HepG2 (cell line): ENCODE results near the gene TRAPPC10. TPM values are rescaled to one million over a fixed set of nuclear protein-coding genes. Genes with fewer than 3 reads are reported as not detected.

ENCODE experiments used
- ATAC-seq: fragments of 200-7000 bp; cut with Tn5 transposase; 3 replicates; pipeline ENCODE4 v1.9.1; 2020; ENCODE audit warnings: mild to moderate bottlenecking, moderate library complexity
- BruUV-seq: library from RNA; stranded (reverse); fragments of 400-500 nt; replicated peaks from 2 replicates; lab custom pipeline; 2021; lab: Mats Ljungman, UMichigan
- CTCF ChIA-PET: fragments of 300-600 bp; formaldehyde crosslinking; extraction: SDS; loops from one replicate; lab custom pipeline; 2021; ENCODE audit warnings: low total read pairs, inconsistent platforms, low intra/inter-chr PET ratio; lab: Yijun Ruan, JAX
- POLR2A ChIA-PET: fragments of 350-600 bp; sonication (Branson Sonifier 250); formaldehyde crosslinking; loops from one replicate; lab custom pipeline; 2020; ENCODE audit warnings: antibody characterized with exemption, inconsistent platforms; lab: Yijun Ruan, JAX
- DNase-seq: peaks from one replicate; pipeline ENCODE4 v3.0.0-alpha.2; 2015; ENCODE audit warnings: low spot score
- FAIRE-seq: peaks from 3 replicates; lab custom pipeline; 2011; peaks lifted over from hg19 to GRCh38; lab: Jason Lieb, UNC
- H2AFZ ChIP-seq: one replicate; pipeline ENCODE4 v1.6.1; 2011; ENCODE audit warnings: low read length, inconsistent platforms
- H3K27ac ChIP-seq: fragments of 300-600 bp; 3 replicates; pipeline ENCODE4 v1.8.0; 2011; ENCODE audit warnings: mixed run types, mild to moderate bottlenecking, mixed read lengths, low read length, inconsistent platforms; ENCODE audit not compliant: insufficient read depth; ENCODE audit errors: extremely low read length
- H3K27me3 ChIP-seq, 2 experiments: fragments of 200-600 bp in 1 of 2; 2 replicates in 1 of 2; 3 replicates in 1 of 2; pipeline versions ENCODE4 v1.6.0 to v1.8.0; 2011; ENCODE audit warnings: low read length in 2 of 2, mild to moderate bottlenecking in 2 of 2, moderate library complexity in 2 of 2, inconsistent platforms in 1 of 2; ENCODE audit not compliant: insufficient read depth in 2 of 2, control insufficient read depth in 1 of 2
- H3K36me3 ChIP-seq, 2 experiments: fragments of 200-600 bp in 1 of 2; replicated peaks in 1 of 2; 2 replicates in 1 of 2; 3 replicates in 1 of 2; pipeline versions ENCODE4 v1.5.1 to v1.8.0; 2011; ENCODE audit warnings: low read length in 2 of 2, inconsistent platforms in 1 of 2; ENCODE audit not compliant: insufficient read depth in 2 of 2, control insufficient read depth in 1 of 2
- H3K4me1 ChIP-seq: 2 replicates; pipeline ENCODE4 v1.5.1; 2012; ENCODE audit warnings: low read length, inconsistent platforms; ENCODE audit not compliant: insufficient read depth
- H3K4me2 ChIP-seq: 2 replicates; pipeline ENCODE4 v1.6.0; 2011; ENCODE audit warnings: low read depth, low read length, inconsistent platforms
- H3K4me3 ChIP-seq, 3 experiments: fragments of 200-600 bp in 1 of 3; sonication (generic), shearing (Covaris generic) in 1 of 3; replicated peaks in 1 of 3; 2 replicates each; pipeline ENCODE4 v1.5.1; 2011 to 2016; ENCODE audit warnings: low read length in 3 of 3, inconsistent platforms in 2 of 3, low read depth in 2 of 3, mild to moderate bottlenecking in 2 of 3, control low read depth in 1 of 3, mixed read lengths in 1 of 3; ENCODE audit not compliant: insufficient read depth in 1 of 3
- H3K79me2 ChIP-seq: one replicate; pipeline ENCODE4 v1.6.1; 2011; ENCODE audit warnings: low read length, inconsistent platforms; ENCODE audit not compliant: insufficient read depth
- H3K9ac ChIP-seq: 2 replicates; pipeline ENCODE4 v1.6.0; 2011; ENCODE audit warnings: mild to moderate bottlenecking, low read depth, low read length, inconsistent platforms; ENCODE audit not compliant: insufficient read depth
- H3K9me3 ChIP-seq: 2 replicates; pipeline ENCODE4 v1.5.1; 2012; ENCODE audit warnings: mild to moderate bottlenecking, low read length
- H4K20me1 ChIP-seq: 2 replicates; pipeline ENCODE4 v1.6.0; 2011; ENCODE audit warnings: inconsistent platforms, mild to moderate bottlenecking, low read length, moderate library complexity; ENCODE audit not compliant: insufficient read depth
- AGO2 ChIP-seq: fragments of 200-400 bp; formaldehyde crosslinking; optimal IDR thresholded peaks from 2 replicates; pipeline ENCODE3; 2017; ENCODE audit warnings: mild to moderate bottlenecking, low read depth, low read length, moderate library complexity
- GRHL1 ChIP-seq: sonication (generic); formaldehyde crosslinking; conservative IDR thresholded peaks from 2 replicates; pipeline ENCODE4 v1.8.0; 2022; ENCODE audit warnings: missing genetic modification reagents
- JARID2 ChIP-seq: sonication (generic); formaldehyde crosslinking; IDR thresholded peaks from 2 replicates; pipeline ENCODE4 v1.8.1; 2023; ENCODE audit warnings: missing genetic modification reagents, inconsistent platforms; ENCODE audit not compliant: insufficient replicate concordance
- RFX5 ChIP-seq: IDR thresholded peaks from 2 replicates; pipeline ENCODE4 v1.6.1; 2011; ENCODE audit warnings: low read depth, low read length, improper control_type of control experiment
- ZBTB8A ChIP-seq: sonication (generic); formaldehyde crosslinking; IDR thresholded peaks from 2 replicates; pipeline ENCODE4 v1.4.0; 2020; ENCODE audit warnings: mild to moderate bottlenecking, low read depth, missing genetic modification reagents, borderline replicate concordance
- WGBS: methylation state at CpG from one replicate; pipeline ENCODE4 v1.1.6; 2017; ENCODE audit warnings: low lambda C conversion rate; 5-methylcytosine and 5-hydroxymethylcytosine counted together
- in situ Hi-C: cut with HindIII; loops from 2 replicates; pipeline ENCODE4 v1.10.0; 2017; ENCODE audit warnings: low pct_unique_long_range_greater_than_20kb; ENCODE audit not compliant: extremely low pct_ligation_motif_present
- intact Hi-C: fragments of 100-400 bp; cut with micrococcal nuclease; formaldehyde crosslinking; loops from one replicate; pipeline ENCODE4 v1.10.0; 2022; ENCODE audit not compliant: unreplicated experiment
- polyA plus RNA-seq, 8 experiments: library from polyadenylated mRNA; depleted of rRNA in 3 of 8; stranded (reverse) in 7 of 8; unstranded in 1 of 8; fragments of >200 nt; fragmentation: Illumina TruSeq in 4 of 8; extraction: Trizol in 4 of 8; gene quantifications; 2 replicates each; pipeline versions ENCODE4 v1.2.1 to v1.2.3, GENCODE V29; 2011 to 2016; ENCODE audit warnings: low read depth in 4 of 8, missing spikeins in 1 of 8, mixed read lengths in 1 of 8; ENCODE audit not compliant: insufficient read depth in 1 of 8
- total RNA-seq, 5 experiments: library from RNA; depleted of rRNA; stranded (reverse); fragments of >200 nt; fragmentation: Illumina TruSeq; extraction: Trizol; gene quantifications; 2 replicates each; pipeline ENCODE4 v1.2.3, GENCODE V29; 2016; ENCODE audit warnings: low read depth in 1 of 5
- TF ChIP-seq, protein P1 (sequence below): IDR thresholded peaks from 2 replicates; pipeline ENCODE4 v1.6.1; 2016; ENCODE audit warnings: missing biosample characterization, missing genetic modification reagents, low read depth

Gene TRAPPC10
- total and polyA plus RNA-seq, 2 of the 13 experiments (the other 11 are each of a cell fraction or from before 2014, with no cell fraction given) = 10.6 to 16.5 TPM

DNA sequence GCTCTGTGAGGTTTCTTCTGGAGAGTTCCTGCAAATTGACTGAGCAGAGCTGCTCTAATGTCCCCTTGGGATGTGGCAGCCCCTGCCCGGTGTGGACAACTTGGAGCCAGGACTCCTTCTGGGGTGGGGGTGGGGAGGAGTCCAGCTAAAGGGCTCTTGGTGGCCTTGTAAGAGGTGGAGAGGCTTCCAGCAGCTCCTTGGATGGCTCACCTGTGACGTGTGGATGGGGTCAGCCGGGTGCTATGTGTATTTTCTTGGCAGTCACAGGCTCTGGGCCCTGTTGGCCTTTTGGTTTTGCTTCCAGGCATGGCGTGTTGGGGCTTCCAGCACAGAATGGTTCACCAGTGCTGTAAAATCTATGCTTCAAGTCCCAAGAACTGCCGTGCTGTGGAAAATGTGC lies 38.2 kb downstream of the TRAPPC10 start (continued):
- TF ChIP-seq GRHL1 (CRISPR knock-in tag) (no peak), JARID2 (CRISPR knock-in tag) (no peak), ZBTB8A (CRISPR knock-in tag) (no peak)
- TF ChIP-seq, protein P1, sequence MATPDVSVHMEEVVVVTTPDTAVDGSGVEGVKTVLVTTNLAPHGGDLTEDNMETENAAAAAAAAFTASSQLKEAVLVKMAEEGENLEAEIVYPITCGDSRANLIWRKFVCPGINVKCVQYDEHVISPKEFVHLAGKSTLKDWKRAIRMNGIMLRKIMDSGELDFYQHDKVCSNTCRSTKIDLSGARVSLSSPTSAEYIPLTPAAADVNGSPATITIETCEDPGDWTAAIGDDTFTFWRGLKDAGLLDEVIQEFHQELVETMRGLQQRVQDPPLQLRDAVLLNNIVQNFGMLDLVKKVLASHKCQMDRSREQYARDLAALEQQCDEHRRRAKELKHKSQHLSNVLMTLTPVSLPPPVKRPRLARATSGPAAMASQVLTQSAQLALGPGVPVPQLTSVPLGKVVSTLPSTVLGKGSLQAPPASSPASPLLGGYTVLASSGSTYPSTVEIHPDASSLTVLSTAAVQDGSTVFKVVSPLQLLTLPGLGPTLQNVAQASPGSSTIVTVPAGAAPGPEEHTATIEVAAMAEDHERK = no peak

- WGBS = 100% methylated on average over 7 of the region's 11 CpGs
- Histone ChIP-seq H3K27me3 (no peaks in the 10 kb centered on the region), H3K27ac (no peak overlapping the region), H3K9ac (no peak overlapping the region), H3K4me3 (no peak overlapping the region), H3K9me3 (no peaks in the 10 kb centered on the region), H2AFZ (no peak overlapping the region), H3K4me2 (no peak overlapping the region), H4K20me1 (no peaks in the 10 kb centered on the region), H3K79me2 (no peaks in the 10 kb centered on the region), H3K36me3 (peaks cover 14 to 40% of the 10 kb centered on the region in 2 experiments), H3K4me1 (0 out of 2 replicates have a peak, but pooled peaks cover 8% of the 10 kb centered on the region)
- POLR2A ChIA-PET = no interaction called here
- DNase-seq (no peak), ATAC-seq (no peak), FAIRE-seq (no peak)
- in situ Hi-C loops = no loop called here
- CTCF ChIA-PET = no interaction called here
- TF ChIP-seq RFX5 (no peak), AGO2 (peak; percentile 20)
- BruUV-seq = no TSS peak
- intact Hi-C loops = no loop called here
Measured at GRCh38 chr21:44051462-44051941, 39.4 kb downstream of the TRAPPC10 start.
